Measurements from ENCODE around the gene WBP2. TPM values are rescaled to one million over a fixed set of nuclear protein-coding genes. Genes with fewer than 3 reads are reported as not detected.
A peak's percentile ranks its signal among the peaks of the same experiment; 100 is the strongest.

WBP2 gene
- total and polyA plus RNA-seq, 2 of the 13 experiments (the other 11 are each of a cell fraction or from before 2014, with no cell fraction given): 29.2 to 29.5 TPM

DNA sequence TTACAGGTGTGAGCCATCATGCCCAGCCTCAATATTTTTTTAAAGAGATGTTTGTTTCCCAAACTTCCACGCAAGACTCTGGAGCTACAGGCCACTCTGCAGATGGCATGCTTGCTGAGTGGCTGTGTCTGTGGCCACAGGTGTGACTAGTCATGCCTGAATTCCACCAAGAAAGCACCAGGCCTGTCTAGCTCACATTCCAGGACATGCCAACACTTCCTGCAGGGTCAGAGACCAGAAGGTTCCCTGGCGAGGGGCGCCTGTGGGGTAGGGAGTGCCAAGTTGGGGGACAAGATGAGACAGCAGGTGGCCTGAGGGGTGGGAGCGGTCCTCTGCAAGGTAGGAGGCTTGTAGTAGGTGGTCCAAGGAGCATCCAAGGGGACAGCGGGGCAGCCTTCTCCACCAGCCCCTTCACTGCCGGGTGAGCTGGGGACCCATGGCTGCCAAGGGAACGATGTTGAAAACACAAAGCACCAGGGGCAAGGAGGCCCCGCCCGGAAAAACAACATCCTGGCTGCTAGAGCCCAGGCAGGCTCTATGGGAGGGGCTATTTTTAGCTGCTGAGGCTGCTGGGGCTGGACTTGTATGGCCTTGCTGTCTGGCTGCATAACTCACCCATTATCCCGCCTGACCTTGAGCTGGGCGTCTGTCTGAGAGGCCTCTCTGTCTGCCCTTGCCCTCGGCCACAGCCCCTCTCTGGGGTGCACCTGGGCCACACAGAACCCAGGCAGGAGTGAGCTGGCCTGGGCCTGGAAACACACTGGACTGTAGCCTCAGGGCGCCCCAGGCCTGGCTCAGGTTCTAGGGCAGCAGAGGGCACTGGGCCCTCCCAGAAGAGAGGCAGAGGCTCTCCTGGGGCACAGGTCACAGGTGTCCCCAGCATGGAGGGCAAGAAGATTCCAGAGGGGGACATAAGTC lies 17.6 kb upstream of the WBP2 start (continued):
- TF ChIP-seq TRIM24 (CRISPR knock-in tag; IDR thresholded peaks at IDR 0.05) (no peak), ZNF839 (CRISPR knock-in tag; IDR thresholded peaks at IDR 0.05; ENCODE audit: borderline replicate concordance) (peak; percentile 70; the same call in 1 of the 2 replicates), GTF3A (CRISPR knock-in tag; conservative IDR thresholded peaks at IDR 0.05) (no peak), ZNF160 (CRISPR knock-in tag; IDR thresholded peaks at IDR 0.05) (peak; percentile 89), ZNF782 (CRISPR knock-in tag; IDR thresholded peaks at IDR 0.05; ENCODE audit: borderline replicate concordance) (no peak), PRMT3 (CRISPR knock-in tag; IDR thresholded peaks at IDR 0.05; ENCODE audit: borderline replicate concordance, low read depth) (peak; percentile 93; the same call in 1 of the 2 replicates)
- TF ChIP-seq, protein P1, sequence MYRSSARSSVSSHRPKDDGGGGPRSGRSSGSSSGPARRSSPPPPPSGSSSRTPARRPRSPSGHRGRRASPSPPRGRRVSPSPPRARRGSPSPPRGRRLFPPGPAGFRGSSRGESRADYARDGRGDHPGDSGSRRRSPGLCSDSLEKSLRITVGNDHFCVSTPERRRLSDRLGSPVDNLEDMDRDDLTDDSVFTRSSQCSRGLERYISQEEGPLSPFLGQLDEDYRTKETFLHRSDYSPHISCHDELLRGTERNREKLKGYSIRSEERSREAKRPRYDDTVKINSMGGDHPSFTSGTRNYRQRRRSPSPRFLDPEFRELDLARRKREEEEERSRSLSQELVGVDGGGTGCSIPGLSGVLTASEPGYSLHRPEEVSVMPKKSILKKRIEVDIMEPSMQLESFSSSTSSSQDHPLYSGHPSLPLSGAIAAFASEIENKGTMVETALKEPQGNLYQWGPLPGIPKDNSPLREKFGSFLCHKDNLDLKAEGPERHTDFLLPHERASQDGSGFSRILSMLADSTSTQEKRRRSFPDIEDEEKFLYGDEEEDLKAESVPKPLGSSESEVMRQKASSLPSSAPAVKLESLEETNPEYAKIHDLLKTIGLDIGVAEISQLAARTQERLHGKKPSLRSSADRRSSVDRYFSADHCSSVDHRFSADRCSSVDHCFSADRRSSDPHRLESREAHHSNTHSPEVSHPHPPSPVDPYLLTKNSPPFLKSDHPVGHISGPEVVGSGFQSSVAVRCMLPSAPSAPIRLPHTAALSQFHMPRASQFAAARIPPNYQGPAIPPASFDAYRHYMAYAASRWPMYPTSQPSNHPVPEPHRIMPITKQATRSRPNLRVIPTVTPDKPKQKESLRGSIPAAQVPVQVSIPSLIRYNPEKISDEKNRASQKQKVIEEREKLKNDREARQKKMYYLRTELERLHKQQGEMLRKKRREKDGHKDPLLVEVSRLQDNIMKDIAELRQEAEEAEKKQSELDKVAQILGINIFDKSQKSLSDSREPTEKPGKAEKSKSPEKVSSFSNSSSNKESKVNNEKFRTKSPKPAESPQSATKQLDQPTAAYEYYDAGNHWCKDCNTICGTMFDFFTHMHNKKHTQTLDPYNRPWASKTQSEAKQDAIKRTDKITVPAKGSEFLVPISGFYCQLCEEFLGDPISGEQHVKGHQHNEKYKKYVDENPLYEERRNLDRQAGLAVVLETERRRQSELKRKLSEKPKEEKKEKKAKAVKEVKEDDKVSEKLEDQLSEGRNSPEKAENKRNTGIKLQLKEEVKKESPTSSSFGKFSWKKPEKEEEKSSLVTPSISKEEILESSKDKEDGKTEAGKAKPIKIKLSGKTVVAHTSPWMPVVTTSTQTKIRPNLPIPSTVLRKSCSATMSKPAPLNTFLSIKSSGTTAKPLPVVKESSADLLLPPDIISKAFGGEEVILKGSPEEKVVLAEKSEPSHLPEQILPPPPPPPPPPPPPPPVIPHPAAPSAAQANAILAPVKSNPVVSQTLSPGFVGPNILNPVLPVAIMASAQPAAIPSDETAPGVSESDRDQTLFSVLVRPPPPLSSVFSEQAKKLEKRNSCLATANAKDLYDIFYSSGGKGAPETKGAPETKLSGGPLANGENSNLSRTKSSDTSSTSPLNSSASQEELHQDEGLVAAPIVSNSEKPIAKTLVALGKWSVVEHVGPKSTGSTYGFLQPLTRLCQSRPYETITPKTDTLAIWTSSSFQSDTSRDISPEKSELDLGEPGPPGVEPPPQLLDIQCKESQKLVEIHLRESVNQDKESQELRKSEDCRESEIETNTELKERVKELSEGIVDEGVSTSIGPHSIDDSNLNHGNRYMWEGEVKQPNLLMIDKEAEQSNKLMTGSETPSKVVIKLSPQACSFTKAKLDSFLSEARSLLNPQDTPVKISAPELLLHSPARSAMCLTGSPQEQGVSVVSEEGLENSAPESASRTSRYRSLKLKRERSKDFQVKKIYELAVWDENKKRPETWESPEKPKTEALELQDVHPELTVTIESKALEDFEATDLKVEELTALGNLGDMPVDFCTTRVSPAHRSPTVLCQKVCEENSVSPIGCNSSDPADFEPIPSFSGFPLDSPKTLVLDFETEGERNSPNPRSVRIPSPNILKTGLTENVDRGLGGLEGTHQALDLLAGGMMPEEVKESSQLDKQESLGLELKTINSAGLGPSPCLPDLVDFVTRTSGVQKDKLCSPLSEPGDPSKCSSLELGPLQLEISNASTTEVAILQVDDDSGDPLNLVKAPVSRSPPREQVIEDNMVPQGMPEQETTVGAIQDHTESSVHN (CRISPR knock-in tag; IDR thresholded peaks at IDR 0.05): 0 out of 2 replicates have a peak, but pooled peaks have one; percentile 63
- TF ChIP-seq, protein P2, sequence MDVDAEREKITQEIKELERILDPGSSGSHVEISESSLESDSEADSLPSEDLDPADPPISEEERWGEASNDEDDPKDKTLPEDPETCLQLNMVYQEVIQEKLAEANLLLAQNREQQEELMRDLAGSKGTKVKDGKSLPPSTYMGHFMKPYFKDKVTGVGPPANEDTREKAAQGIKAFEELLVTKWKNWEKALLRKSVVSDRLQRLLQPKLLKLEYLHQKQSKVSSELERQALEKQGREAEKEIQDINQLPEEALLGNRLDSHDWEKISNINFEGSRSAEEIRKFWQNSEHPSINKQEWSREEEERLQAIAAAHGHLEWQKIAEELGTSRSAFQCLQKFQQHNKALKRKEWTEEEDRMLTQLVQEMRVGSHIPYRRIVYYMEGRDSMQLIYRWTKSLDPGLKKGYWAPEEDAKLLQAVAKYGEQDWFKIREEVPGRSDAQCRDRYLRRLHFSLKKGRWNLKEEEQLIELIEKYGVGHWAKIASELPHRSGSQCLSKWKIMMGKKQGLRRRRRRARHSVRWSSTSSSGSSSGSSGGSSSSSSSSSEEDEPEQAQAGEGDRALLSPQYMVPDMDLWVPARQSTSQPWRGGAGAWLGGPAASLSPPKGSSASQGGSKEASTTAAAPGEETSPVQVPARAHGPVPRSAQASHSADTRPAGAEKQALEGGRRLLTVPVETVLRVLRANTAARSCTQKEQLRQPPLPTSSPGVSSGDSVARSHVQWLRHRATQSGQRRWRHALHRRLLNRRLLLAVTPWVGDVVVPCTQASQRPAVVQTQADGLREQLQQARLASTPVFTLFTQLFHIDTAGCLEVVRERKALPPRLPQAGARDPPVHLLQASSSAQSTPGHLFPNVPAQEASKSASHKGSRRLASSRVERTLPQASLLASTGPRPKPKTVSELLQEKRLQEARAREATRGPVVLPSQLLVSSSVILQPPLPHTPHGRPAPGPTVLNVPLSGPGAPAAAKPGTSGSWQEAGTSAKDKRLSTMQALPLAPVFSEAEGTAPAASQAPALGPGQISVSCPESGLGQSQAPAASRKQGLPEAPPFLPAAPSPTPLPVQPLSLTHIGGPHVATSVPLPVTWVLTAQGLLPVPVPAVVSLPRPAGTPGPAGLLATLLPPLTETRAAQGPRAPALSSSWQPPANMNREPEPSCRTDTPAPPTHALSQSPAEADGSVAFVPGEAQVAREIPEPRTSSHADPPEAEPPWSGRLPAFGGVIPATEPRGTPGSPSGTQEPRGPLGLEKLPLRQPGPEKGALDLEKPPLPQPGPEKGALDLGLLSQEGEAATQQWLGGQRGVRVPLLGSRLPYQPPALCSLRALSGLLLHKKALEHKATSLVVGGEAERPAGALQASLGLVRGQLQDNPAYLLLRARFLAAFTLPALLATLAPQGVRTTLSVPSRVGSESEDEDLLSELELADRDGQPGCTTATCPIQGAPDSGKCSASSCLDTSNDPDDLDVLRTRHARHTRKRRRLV (CRISPR knock-in tag; IDR thresholded peaks at IDR 0.05): peak; percentile 76; the same call in 1 of the 2 replicates
- TF ChIP-seq, protein P3, sequence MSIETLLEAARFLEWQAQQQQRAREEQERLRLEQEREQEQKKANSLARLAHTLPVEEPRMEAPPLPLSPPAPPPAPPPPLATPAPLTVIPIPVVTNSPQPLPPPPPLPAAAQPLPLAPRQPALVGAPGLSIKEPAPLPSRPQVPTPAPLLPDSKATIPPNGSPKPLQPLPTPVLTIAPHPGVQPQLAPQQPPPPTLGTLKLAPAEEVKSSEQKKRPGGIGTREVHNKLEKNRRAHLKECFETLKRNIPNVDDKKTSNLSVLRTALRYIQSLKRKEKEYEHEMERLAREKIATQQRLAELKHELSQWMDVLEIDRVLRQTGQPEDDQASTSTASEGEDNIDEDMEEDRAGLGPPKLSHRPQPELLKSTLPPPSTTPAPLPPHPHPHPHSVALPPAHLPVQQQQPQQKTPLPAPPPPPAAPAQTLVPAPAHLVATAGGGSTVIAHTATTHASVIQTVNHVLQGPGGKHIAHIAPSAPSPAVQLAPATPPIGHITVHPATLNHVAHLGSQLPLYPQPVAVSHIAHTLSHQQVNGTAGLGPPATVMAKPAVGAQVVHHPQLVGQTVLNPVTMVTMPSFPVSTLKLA (IDR thresholded peaks at IDR 0.05): 0 out of 2 replicates have a peak, but pooled peaks have one; percentile 3

Measured in HepG2 (cell line).